ENCODE results near the gene TKTL2.
"Not testable (repeated sequence)": the region's sequence is repeated elsewhere in the genome, so short reads cannot be mapped to it uniquely, and the experiment has no call there.

TKTL2 gene

GRCh38 chr4:163482190-163482589, 8.6 kb upstream of the TKTL2 start:
- peaks cover 2% of the 10 kb centered on the region for H3K36me3 Mint-ChIP-seq (ENCODE audit: insufficient read depth)
- H3K4me3 Mint-ChIP-seq = no peak overlapping the region
- no peak for ATAC-seq (replicated peaks; ENCODE audit: extremely low read depth, poor library complexity, severe bottlenecking)
- DNase-seq (ENCODE audit: low spot score in 2 of 2) = no peak
- H3K27ac Mint-ChIP-seq (ENCODE audit: low read depth) = no peak overlapping the region
- no peaks in the 10 kb centered on the region for H3K4me1 Mint-ChIP-seq
- H3K9me3 Mint-ChIP-seq = no peaks in the 10 kb centered on the region
- H3K27me3 Mint-ChIP-seq = no peaks in the 10 kb centered on the region

GRCh38 chr4:163476761-163477438, 3.3 kb upstream of the TKTL2 start:
- no peaks in the 10 kb centered on the region for H3K36me3 Mint-ChIP-seq (ENCODE audit: insufficient read depth)
- no peaks in the 10 kb centered on the region for H3K4me1 Mint-ChIP-seq
- H3K4me3 Mint-ChIP-seq = no peak overlapping the region
- DNase-seq (ENCODE audit: low spot score in 2 of 2) (no peak), ATAC-seq (replicated peaks; ENCODE audit: extremely low read depth, poor library complexity, severe bottlenecking) (no peak)
- no peak overlapping the region for H3K27ac Mint-ChIP-seq (ENCODE audit: low read depth)
- H3K27me3 Mint-ChIP-seq = peaks cover 29% of the 10 kb centered on the region
- no peaks in the 10 kb centered on the region for H3K9me3 Mint-ChIP-seq

- H3K4me3 Mint-ChIP-seq = no peak overlapping the region
- H3K9me3 Mint-ChIP-seq = no peaks in the 10 kb centered on the region
- H3K27ac Mint-ChIP-seq (ENCODE audit: low read depth) = no peak overlapping the region
- H3K4me1 Mint-ChIP-seq = no peaks in the 10 kb centered on the region
- no peaks in the 10 kb centered on the region for H3K36me3 Mint-ChIP-seq (ENCODE audit: insufficient read depth)
- no peak for DNase-seq (ENCODE audit: low spot score in 2 of 2)
- no peak for ATAC-seq (replicated peaks; ENCODE audit: extremely low read depth, poor library complexity, severe bottlenecking)
- H3K27me3 Mint-ChIP-seq = peaks cover 29% of the 10 kb centered on the region
Measured at GRCh38 chr4:163474027-163474426, 473 bp upstream of the TKTL2 start.

- DNase-seq (ENCODE audit: low spot score in 2 of 2) (no peak), ATAC-seq (replicated peaks; ENCODE audit: extremely low read depth, poor library complexity, severe bottlenecking) (no peak)
- no peak overlapping the region for H3K27ac Mint-ChIP-seq (ENCODE audit: low read depth)
- H3K27me3 Mint-ChIP-seq = peaks cover 29% of the 10 kb centered on the region
- no peaks in the 10 kb centered on the region for H3K9me3 Mint-ChIP-seq
- no peaks in the 10 kb centered on the region for H3K4me1 Mint-ChIP-seq
- H3K4me3 Mint-ChIP-seq = no peak overlapping the region
- H3K36me3 Mint-ChIP-seq (ENCODE audit: insufficient read depth) = no peaks in the 10 kb centered on the region
Measured at GRCh38 chr4:163473130-163473529, 424 bp downstream of the TKTL2 start.

- DNase-seq (ENCODE audit: low spot score in 2 of 2) (no peak), ATAC-seq (replicated peaks; ENCODE audit: extremely low read depth, poor library complexity, severe bottlenecking) (no peak)
- Mint-ChIP-seq H3K4me1 (no peaks in the 10 kb centered on the region), H3K9me3 (no peaks in the 10 kb centered on the region), H3K36me3 (ENCODE audit: insufficient read depth) (no peaks in the 10 kb centered on the region), H3K27ac (ENCODE audit: low read depth) (no peak overlapping the region), H3K4me3 (no peak overlapping the region), H3K27me3 (peaks cover 25% of the 10 kb centered on the region)
Measured at GRCh38 chr4:163470391-163470790, 3.2 kb downstream of the TKTL2 start.

GRCh38 chr4:163467082-163467770, 6.3 kb downstream of the TKTL2 start:
- Mint-ChIP-seq H3K36me3 (ENCODE audit: insufficient read depth) (no peaks in the 10 kb centered on the region), H3K27ac (ENCODE audit: low read depth) (no peak overlapping the region), H3K9me3 (no peaks in the 10 kb centered on the region), H3K27me3 (peaks cover 30% of the 10 kb centered on the region), H3K4me1 (no peaks in the 10 kb centered on the region), H3K4me3 (no peak overlapping the region)
- DNase-seq (ENCODE audit: low spot score in 2 of 2) = no peak
- no peak for ATAC-seq (replicated peaks; ENCODE audit: extremely low read depth, poor library complexity, severe bottlenecking)

GRCh38 chr4:163462556-163462955, 11.0 kb downstream of the TKTL2 start:
- no peak overlapping the region for H3K4me3 Mint-ChIP-seq
- H3K27me3 Mint-ChIP-seq = peaks cover 50% of the 10 kb centered on the region
- no peak overlapping the region for H3K27ac Mint-ChIP-seq (ENCODE audit: low read depth)
- no peak for DNase-seq (ENCODE audit: low spot score in 2 of 2)
- H3K9me3 Mint-ChIP-seq = no peaks in the 10 kb centered on the region
- H3K36me3 Mint-ChIP-seq (ENCODE audit: insufficient read depth) = no peaks in the 10 kb centered on the region
- H3K4me1 Mint-ChIP-seq = no peaks in the 10 kb centered on the region
- ATAC-seq (replicated peaks; ENCODE audit: extremely low read depth, poor library complexity, severe bottlenecking) = no peak

- H3K4me3 Mint-ChIP-seq = no peak overlapping the region
- no peaks in the 10 kb centered on the region for H3K27me3 Mint-ChIP-seq
- ATAC-seq (replicated peaks; ENCODE audit: extremely low read depth, poor library complexity, severe bottlenecking) = no peak
- no peaks in the 10 kb centered on the region for H3K9me3 Mint-ChIP-seq
- no peaks in the 10 kb centered on the region for H3K4me1 Mint-ChIP-seq
- no peak overlapping the region for H3K27ac Mint-ChIP-seq (ENCODE audit: low read depth)
- no peak for DNase-seq (ENCODE audit: low spot score in 2 of 2)
- no peaks in the 10 kb centered on the region for H3K36me3 Mint-ChIP-seq (ENCODE audit: insufficient read depth)
Measured at GRCh38 chr4:163448540-163449203, 24.9 kb downstream of the TKTL2 start.

- Mint-ChIP-seq H3K27ac (ENCODE audit: low read depth) (no peak overlapping the region), H3K27me3 (peaks cover 9% of the 10 kb centered on the region), H3K9me3 (no peaks in the 10 kb centered on the region), H3K4me1 (no peaks in the 10 kb centered on the region), H3K36me3 (ENCODE audit: insufficient read depth) (no peaks in the 10 kb centered on the region), H3K4me3 (no peak overlapping the region)
- DNase-seq (ENCODE audit: low spot score in 2 of 2) (no peak), ATAC-seq (replicated peaks; ENCODE audit: extremely low read depth, poor library complexity, severe bottlenecking) (no peak)
Measured at GRCh38 chr4:163447481-163447880, 26.1 kb downstream of the TKTL2 start.

- H3K27me3 Mint-ChIP-seq = peaks cover 13% of the 10 kb centered on the region
- H3K4me3 Mint-ChIP-seq; H3K36me3 Mint-ChIP-seq (ENCODE audit: insufficient read depth); H3K27ac Mint-ChIP-seq (ENCODE audit: low read depth); DNase-seq (ENCODE audit: low spot score in 2 of 2); ATAC-seq (replicated peaks; ENCODE audit: extremely low read depth, poor library complexity, severe bottlenecking); H3K9me3 Mint-ChIP-seq; H3K4me1 Mint-ChIP-seq: not testable (repeated sequence)
Measured at GRCh38 chr4:163447023-163447422, 26.5 kb downstream of the TKTL2 start.

GRCh38 chr4:163440040-163440439, 33.5 kb downstream of the TKTL2 start:
- Mint-ChIP-seq H3K27me3 (peaks cover 21% of the 10 kb centered on the region), H3K27ac (ENCODE audit: low read depth) (no peak overlapping the region), H3K9me3 (no peaks in the 10 kb centered on the region), H3K4me3 (no peak overlapping the region), H3K36me3 (ENCODE audit: insufficient read depth) (peaks cover 2% of the 10 kb centered on the region), H3K4me1 (no peaks in the 10 kb centered on the region)
- no peak for ATAC-seq (replicated peaks; ENCODE audit: extremely low read depth, poor library complexity, severe bottlenecking)
- no peak for DNase-seq (ENCODE audit: low spot score in 2 of 2)
